HepG2 (cell line): ENCODE data around the gene TMEM182. TPM values are rescaled to one million over a fixed set of nuclear protein-coding genes. Genes with fewer than 3 reads are reported as not detected.
A peak's percentile ranks its signal among the peaks of the same experiment; 100 is the strongest.

Experiments
- AGO2 ChIP-seq: fragments of 200-400 bp; formaldehyde crosslinking; optimal IDR thresholded peaks from 2 replicates; pipeline ENCODE3; 2017; ENCODE audit warnings: mild to moderate bottlenecking, low read depth, low read length, moderate library complexity
- CREM ChIP-seq, 2 experiments: sonication (generic) in 1 of 2; formaldehyde crosslinking in 1 of 2; IDR thresholded peaks; 2 replicates each; pipeline versions ENCODE4 v1.4.0 to v1.6.1; 2016 to 2020; ENCODE audit warnings: antibody characterized with exemption in 1 of 2, mild to moderate bottlenecking in 1 of 2, missing genetic modification reagents in 1 of 2
- GTF3A ChIP-seq: sonication (generic); formaldehyde crosslinking; conservative IDR thresholded peaks from 2 replicates; pipeline ENCODE4 v1.4.0; 2020; ENCODE audit warnings: mild to moderate bottlenecking, missing genetic modification reagents
- GZF1 ChIP-seq: sonication (generic); formaldehyde crosslinking; IDR thresholded peaks from 2 replicates; pipeline ENCODE4 v1.5.1; 2020; ENCODE audit warnings: mild to moderate bottlenecking, missing genetic modification reagents
- HDAC6 ChIP-seq: fragments of 200-600 bp; sonication (generic); IDR thresholded peaks from 2 replicates; pipeline ENCODE4 v1.7.0; 2017; ENCODE audit warnings: mild to moderate bottlenecking, antibody characterized with exemption, low read length, low read depth
- HES4 ChIP-seq: sonication (generic); formaldehyde crosslinking; IDR thresholded peaks from 2 replicates; pipeline ENCODE4 v1.9.0; 2021; ENCODE audit warnings: mild to moderate bottlenecking, missing genetic modification reagents, borderline replicate concordance
- MED1 ChIP-seq: sonication (generic); formaldehyde crosslinking; IDR thresholded peaks from 2 replicates; pipeline ENCODE4 v1.4.0; 2020; ENCODE audit warnings: missing genetic modification reagents
- MYNN ChIP-seq: sonication (generic); formaldehyde crosslinking; IDR thresholded peaks from 2 replicates; pipeline ENCODE4 v1.4.0; 2020; ENCODE audit warnings: mild to moderate bottlenecking, low read depth, missing genetic modification reagents
- NFYB ChIP-seq: sonication (generic); formaldehyde crosslinking; IDR thresholded peaks from 2 replicates; pipeline ENCODE4 v1.4.0; 2020; ENCODE audit warnings: missing genetic modification reagents
- NRL ChIP-seq: sonication (generic); formaldehyde crosslinking; IDR thresholded peaks from 2 replicates; pipeline ENCODE4 v1.5.0; 2020; ENCODE audit warnings: missing genetic modification reagents, mild to moderate bottlenecking, moderate library complexity, borderline replicate concordance
- POLR2A ChIP-seq, 2 experiments: IDR thresholded peaks; 2 replicates each; pipeline ENCODE4 v1.6.1; 2011; ENCODE audit warnings: low read depth in 2 of 2, low read length in 2 of 2, mild to moderate bottlenecking in 1 of 2, moderate library complexity in 1 of 2; ENCODE audit not compliant: insufficient read depth in 1 of 2
- PPARG ChIP-seq: conservative IDR thresholded peaks from 2 replicates; pipeline ENCODE4 v1.6.1; 2016; ENCODE audit warnings: missing biosample characterization, missing genetic modification reagents
- ZNF235 ChIP-seq: sonication (generic); formaldehyde crosslinking; IDR thresholded peaks from 2 replicates; pipeline ENCODE4 v1.8.1; 2023; ENCODE audit warnings: mild to moderate bottlenecking, missing genetic modification reagents, borderline replicate concordance
- ZNF292 ChIP-seq: sonication (generic); formaldehyde crosslinking; IDR thresholded peaks from 2 replicates; pipeline ENCODE4 v1.8.1; 2022; ENCODE audit warnings: mild to moderate bottlenecking, low read depth, missing genetic modification reagents, borderline replicate concordance
- ZNF296 ChIP-seq: sonication (generic); formaldehyde crosslinking; conservative IDR thresholded peaks from 2 replicates; pipeline ENCODE4 v1.5.0; 2020; ENCODE audit warnings: mild to moderate bottlenecking, missing genetic modification reagents
- ZNF331 ChIP-seq: sonication (generic); formaldehyde crosslinking; IDR thresholded peaks from 2 replicates; pipeline ENCODE4 v1.4.0; 2020; ENCODE audit warnings: missing genetic modification reagents
- ZNF468 ChIP-seq: sonication (generic); formaldehyde crosslinking; IDR thresholded peaks from 2 replicates; pipeline ENCODE4 v1.8.0; 2022; ENCODE audit warnings: mild to moderate bottlenecking, moderate library complexity, missing genetic modification reagents
- ZNF530 ChIP-seq: sonication (generic); formaldehyde crosslinking; IDR thresholded peaks from 2 replicates; pipeline ENCODE4 v1.5.0; 2020; ENCODE audit warnings: low read depth, mild to moderate bottlenecking, missing genetic modification reagents
- ZNF703 ChIP-seq: sonication (generic); formaldehyde crosslinking; IDR thresholded peaks from 2 replicates; pipeline ENCODE4 v1.5.1; 2020; ENCODE audit warnings: missing genetic modification reagents, mild to moderate bottlenecking, moderate library complexity, borderline replicate concordance
- ZNF839 ChIP-seq: sonication (generic); formaldehyde crosslinking; IDR thresholded peaks from 2 replicates; pipeline ENCODE4 v1.4.0; 2020; ENCODE audit warnings: missing genetic modification reagents, mild to moderate bottlenecking, borderline replicate concordance
- polyA plus RNA-seq, 8 experiments: library from polyadenylated mRNA; depleted of rRNA in 3 of 8; stranded (reverse) in 7 of 8; unstranded in 1 of 8; fragments of >200 nt; fragmentation: Illumina TruSeq in 4 of 8; extraction: Trizol in 4 of 8; gene quantifications; 2 replicates each; pipeline versions ENCODE4 v1.2.1 to v1.2.3, GENCODE V29; 2011 to 2016; ENCODE audit warnings: low read depth in 4 of 8, missing spikeins in 1 of 8, mixed read lengths in 1 of 8; ENCODE audit not compliant: insufficient read depth in 1 of 8
- total RNA-seq, 5 experiments: library from RNA; depleted of rRNA; stranded (reverse); fragments of >200 nt; fragmentation: Illumina TruSeq; extraction: Trizol; gene quantifications; 2 replicates each; pipeline ENCODE4 v1.2.3, GENCODE V29; 2016; ENCODE audit warnings: low read depth in 1 of 5
- TF ChIP-seq, protein P1 (sequence below): sonication (generic); formaldehyde crosslinking; conservative IDR thresholded peaks from 2 replicates; pipeline ENCODE4 v1.8.0; 2022; ENCODE audit warnings: mild to moderate bottlenecking, moderate library complexity, missing genetic modification reagents
- TF ChIP-seq, protein P2 (sequence below): sonication (generic); formaldehyde crosslinking; IDR thresholded peaks from 2 replicates; pipeline ENCODE4 v1.5.1; 2020; ENCODE audit warnings: missing genetic modification reagents, mild to moderate bottlenecking, borderline replicate concordance
- TF ChIP-seq, protein P3 (sequence below): sonication (generic); formaldehyde crosslinking; IDR thresholded peaks from 2 replicates; pipeline ENCODE4 v1.5.0; 2020; ENCODE audit warnings: missing genetic modification reagents
- TF ChIP-seq, protein P4 (sequence below): sonication (generic); formaldehyde crosslinking; IDR thresholded peaks from 2 replicates; pipeline ENCODE4 v1.8.0; 2023; ENCODE audit warnings: mild to moderate bottlenecking, missing genetic modification reagents

Gene TMEM182
- total and polyA plus RNA-seq, 2 of the 13 experiments (the other 11 are each of a cell fraction or from before 2014, with no cell fraction given): 8.7 to 8.9 TPM

DNA sequence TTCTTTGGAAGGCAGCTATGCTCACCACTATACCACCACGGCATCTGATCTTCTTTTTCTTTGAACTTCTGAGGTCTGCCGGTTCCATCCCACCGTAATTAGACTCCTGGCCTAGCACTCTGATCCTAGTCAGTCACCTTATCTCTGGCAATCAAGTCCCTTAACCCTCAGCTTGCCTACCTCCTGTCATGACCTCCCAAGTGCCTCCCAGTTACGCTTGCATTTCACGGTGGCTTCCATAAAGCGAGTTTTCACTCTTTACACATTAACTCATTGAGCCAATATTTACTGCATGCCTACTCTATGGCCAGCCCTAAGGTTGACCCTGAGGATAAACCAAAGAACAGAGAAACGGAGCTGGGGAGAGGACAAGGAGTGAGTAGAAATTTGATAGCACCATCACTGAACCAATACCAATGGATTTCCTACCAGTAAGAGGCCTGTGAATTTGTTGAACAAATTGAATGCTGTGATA lies 37.8 kb upstream of the TMEM182 start (continued):
- peak; percentile 77 for TF ChIP-seq PPARG (CRISPR knock-in tag)
- TF ChIP-seq, protein P1, sequence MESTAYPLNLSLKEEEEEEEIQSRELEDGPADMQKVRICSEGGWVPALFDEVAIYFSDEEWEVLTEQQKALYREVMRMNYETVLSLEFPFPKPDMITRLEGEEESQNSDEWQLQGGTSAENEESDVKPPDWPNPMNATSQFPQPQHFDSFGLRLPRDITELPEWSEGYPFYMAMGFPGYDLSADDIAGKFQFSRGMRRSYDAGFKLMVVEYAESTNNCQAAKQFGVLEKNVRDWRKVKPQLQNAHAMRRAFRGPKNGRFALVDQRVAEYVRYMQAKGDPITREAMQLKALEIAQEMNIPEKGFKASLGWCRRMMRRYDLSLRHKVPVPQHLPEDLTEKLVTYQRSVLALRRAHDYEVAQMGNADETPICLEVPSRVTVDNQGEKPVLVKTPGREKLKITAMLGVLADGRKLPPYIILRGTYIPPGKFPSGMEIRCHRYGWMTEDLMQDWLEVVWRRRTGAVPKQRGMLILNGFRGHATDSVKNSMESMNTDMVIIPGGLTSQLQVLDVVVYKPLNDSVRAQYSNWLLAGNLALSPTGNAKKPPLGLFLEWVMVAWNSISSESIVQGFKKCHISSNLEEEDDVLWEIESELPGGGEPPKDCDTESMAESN: peak; percentile 66; the same call in 1 of the 2 replicates
- TF ChIP-seq GTF3A: no peak
- TF ChIP-seq ZNF703: no peak
- no peak for TF ChIP-seq NRL (CRISPR knock-in tag)
- TF ChIP-seq CREM (IDR thresholded peaks at IDR 0.05): peak; percentile 71
- TF ChIP-seq CREM (CRISPR knock-in tag; IDR thresholded peaks at IDR 0.05): no peak
- no peak for TF ChIP-seq NFYB (CRISPR knock-in tag)
- TF ChIP-seq POLR2A (IDR thresholded peaks at IDR 0.05; ENCODE audit: insufficient read depth in 1 of 2, low read depth in 2 of 2, low read length in 2 of 2): no peak
- TF ChIP-seq AGO2: no peak
- TF ChIP-seq ZNF296 (CRISPR knock-in tag): no peak
- no peak for TF ChIP-seq ZNF235 (CRISPR knock-in tag)
- peak; percentile 43; the same call in 1 of the 2 replicates for TF ChIP-seq ZNF292
- TF ChIP-seq, protein P2, sequence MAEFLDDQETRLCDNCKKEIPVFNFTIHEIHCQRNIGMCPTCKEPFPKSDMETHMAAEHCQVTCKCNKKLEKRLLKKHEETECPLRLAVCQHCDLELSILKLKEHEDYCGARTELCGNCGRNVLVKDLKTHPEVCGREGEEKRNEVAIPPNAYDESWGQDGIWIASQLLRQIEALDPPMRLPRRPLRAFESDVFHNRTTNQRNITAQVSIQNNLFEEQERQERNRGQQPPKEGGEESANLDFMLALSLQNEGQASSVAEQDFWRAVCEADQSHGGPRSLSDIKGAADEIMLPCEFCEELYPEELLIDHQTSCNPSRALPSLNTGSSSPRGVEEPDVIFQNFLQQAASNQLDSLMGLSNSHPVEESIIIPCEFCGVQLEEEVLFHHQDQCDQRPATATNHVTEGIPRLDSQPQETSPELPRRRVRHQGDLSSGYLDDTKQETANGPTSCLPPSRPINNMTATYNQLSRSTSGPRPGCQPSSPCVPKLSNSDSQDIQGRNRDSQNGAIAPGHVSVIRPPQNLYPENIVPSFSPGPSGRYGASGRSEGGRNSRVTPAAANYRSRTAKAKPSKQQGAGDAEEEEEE (CRISPR knock-in tag): no peak
- no peak for TF ChIP-seq HDAC6
- TF ChIP-seq GZF1 (CRISPR knock-in tag): no peak
- TF ChIP-seq ZNF530 (CRISPR knock-in tag): no peak
- TF ChIP-seq, protein P3, sequence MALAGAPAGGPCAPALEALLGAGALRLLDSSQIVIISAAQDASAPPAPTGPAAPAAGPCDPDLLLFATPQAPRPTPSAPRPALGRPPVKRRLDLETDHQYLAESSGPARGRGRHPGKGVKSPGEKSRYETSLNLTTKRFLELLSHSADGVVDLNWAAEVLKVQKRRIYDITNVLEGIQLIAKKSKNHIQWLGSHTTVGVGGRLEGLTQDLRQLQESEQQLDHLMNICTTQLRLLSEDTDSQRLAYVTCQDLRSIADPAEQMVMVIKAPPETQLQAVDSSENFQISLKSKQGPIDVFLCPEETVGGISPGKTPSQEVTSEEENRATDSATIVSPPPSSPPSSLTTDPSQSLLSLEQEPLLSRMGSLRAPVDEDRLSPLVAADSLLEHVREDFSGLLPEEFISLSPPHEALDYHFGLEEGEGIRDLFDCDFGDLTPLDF (CRISPR knock-in tag): no peak
- peak; percentile 90 for TF ChIP-seq MED1 (CRISPR knock-in tag)
- peak; percentile 85 for TF ChIP-seq ZNF331
- TF ChIP-seq HES4 (CRISPR knock-in tag): no peak
- TF ChIP-seq MYNN (CRISPR knock-in tag): no peak
- TF ChIP-seq, protein P4, sequence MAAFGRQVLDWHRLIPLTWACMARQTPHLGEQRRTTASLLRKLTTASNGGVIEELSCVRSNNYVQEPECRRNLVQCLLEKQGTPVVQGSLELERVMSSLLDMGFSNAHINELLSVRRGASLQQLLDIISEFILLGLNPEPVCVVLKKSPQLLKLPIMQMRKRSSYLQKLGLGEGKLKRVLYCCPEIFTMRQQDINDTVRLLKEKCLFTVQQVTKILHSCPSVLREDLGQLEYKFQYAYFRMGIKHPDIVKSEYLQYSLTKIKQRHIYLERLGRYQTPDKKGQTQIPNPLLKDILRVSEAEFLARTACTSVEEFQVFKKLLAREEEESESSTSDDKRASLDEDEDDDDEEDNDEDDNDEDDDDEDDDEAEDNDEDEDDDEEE: no peak
- no peak for TF ChIP-seq ZNF839 (CRISPR knock-in tag)
- no peak for TF ChIP-seq ZNF468
